ENCODE data around the gene KHDC4. TPM values are rescaled to one million over a fixed set of nuclear protein-coding genes. Genes with fewer than 3 reads are reported as not detected.

KHDC4 gene
- total and polyA plus RNA-seq, 10 of the 15 experiments (the other 5 are each of a cell fraction or from before 2014, with no cell fraction given): 11.7 to 109 (median 41.9) TPM

GRCh38 chr1:155920717-155921116, 13.5 kb downstream of the KHDC4 start (continued):
- TF ChIP-seq POLR2A (IDR thresholded peaks at IDR 0.05; ENCODE audit: low read depth, low read length) (no peak), E4F1 (IDR thresholded peaks at IDR 0.05; ENCODE audit: borderline replicate concordance, partially characterized antibody) (no peak)

GRCh38 chr1:155919801-155920200, 14.4 kb downstream of the KHDC4 start:
- intact Hi-C loops (cut with micrococcal nuclease; ENCODE audit: unreplicated experiment) (no loop called here), in situ Hi-C loops (cut with MboI) (no loop called here)
- Histone ChIP-seq H3K4me3 (no peak overlapping the region), H3K79me2 (ENCODE audit: control insufficient read depth, insufficient read depth, low read length) (no peaks in the 10 kb centered on the region; the same call in 1 of the 2 replicates), H3K27ac (ENCODE audit: control insufficient read depth, insufficient read depth) (no peak overlapping the region), H2AFZ (ENCODE audit: control insufficient read depth, low read depth, low read length) (no peak overlapping the region), H3K4me1 (ENCODE audit: control insufficient read depth, insufficient read depth, low read length) (no peaks in the 10 kb centered on the region), H3K27me3 (replicated peaks in 1 of 2; ENCODE audit: control insufficient read depth in 2 of 2, insufficient read depth in 2 of 2, low read length in 1 of 2) (no peaks in the 10 kb centered on the region), H3K9ac (ENCODE audit: control insufficient read depth, insufficient read depth, low read length) (no peak overlapping the region), H3K9me3 (replicated peaks; ENCODE audit: control insufficient read depth, insufficient read depth, low read length) (no peaks in the 10 kb centered on the region), H3K4me2 (ENCODE audit: control insufficient read depth, insufficient read depth) (no peak overlapping the region), H4K20me1 (ENCODE audit: control insufficient read depth, insufficient read depth) (peaks cover 3% of the 10 kb centered on the region), H3K36me3 (ENCODE audit: control insufficient read depth in 2 of 2, insufficient read depth in 2 of 2, low read length in 1 of 2) (peaks cover 21 to 43% of the 10 kb centered on the region in 2 experiments)
- FAIRE-seq: no peak
- CTCF ChIA-PET: no interaction called here
- ATAC-seq: no peak
- no peak for TF ChIP-seq NR2C1 (IDR thresholded peaks at IDR 0.05)
- no peak for TF ChIP-seq NR2F1 (conservative IDR thresholded peaks at IDR 0.05)
- TF ChIP-seq IKZF1 (conservative IDR thresholded peaks at IDR 0.05): no peak
- TF ChIP-seq, protein P1, sequence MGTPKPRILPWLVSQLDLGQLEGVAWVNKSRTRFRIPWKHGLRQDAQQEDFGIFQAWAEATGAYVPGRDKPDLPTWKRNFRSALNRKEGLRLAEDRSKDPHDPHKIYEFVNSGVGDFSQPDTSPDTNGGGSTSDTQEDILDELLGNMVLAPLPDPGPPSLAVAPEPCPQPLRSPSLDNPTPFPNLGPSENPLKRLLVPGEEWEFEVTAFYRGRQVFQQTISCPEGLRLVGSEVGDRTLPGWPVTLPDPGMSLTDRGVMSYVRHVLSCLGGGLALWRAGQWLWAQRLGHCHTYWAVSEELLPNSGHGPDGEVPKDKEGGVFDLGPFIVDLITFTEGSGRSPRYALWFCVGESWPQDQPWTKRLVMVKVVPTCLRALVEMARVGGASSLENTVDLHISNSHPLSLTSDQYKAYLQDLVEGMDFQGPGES (IDR thresholded peaks at IDR 0.05): no peak
- TF ChIP-seq POLR2A (IDR thresholded peaks at IDR 0.05; ENCODE audit: low read depth, low read length): 0 out of 2 replicates have a peak, but pooled peaks have one; percentile 39
- no peak for TF ChIP-seq ZNF384 (IDR thresholded peaks at IDR 0.05; ENCODE audit: borderline replicate concordance, low read depth, low read length)
- no peak for TF ChIP-seq EED (IDR thresholded peaks at IDR 0.05; ENCODE audit: low read depth)
- TF ChIP-seq IRF5 (IDR thresholded peaks at IDR 0.05; ENCODE audit: borderline replicate concordance): no peak
- no TSS peak for BruUV-seq (replicated peaks)
- POLR2A ChIA-PET: no interaction called here
- DNase-seq (ENCODE audit: low read depth, low spot score): no peak
- 97% methylated on average over 2 of the region's 2 CpGs for WGBS (ENCODE audit: insufficient coverage, insufficient replicate concordance, low lambda C conversion rate, missing lambda C conversion rate)
- SMC1A ChIA-PET (ENCODE audit: uncharacterized antibody, unreplicated experiment): no interaction called here
- RAD21 ChIA-PET (ENCODE audit: unreplicated experiment): no interaction called here
